GM13976 (cell line): ENCODE measurements around the gene COMMD6.
A peak's percentile ranks its signal among the peaks of the same experiment; 100 is the strongest.

Experiments
- DNase-seq: peaks from one replicate; pipeline ENCODE4 v3.0.0; 2012; ENCODE audit warnings: low spot score
- CTCF ChIP-seq: IDR thresholded peaks from 2 replicates; pipeline ENCODE4 v1.5.1; 2012; ENCODE audit warnings: borderline replicate concordance, mild to moderate bottlenecking; ENCODE audit not compliant: insufficient read depth; ENCODE audit errors: extremely low read depth, missing control alignments, control extremely low read depth
- in situ Hi-C: fragments of 300-500 bp; cut with MboI; formaldehyde crosslinking; loops from one replicate; pipeline ENCODE4 v1.12.0; 2022; ENCODE audit warnings: low sequenced_read_pairs, mixed read lengths, inconsistent platforms; ENCODE audit not compliant: unreplicated experiment

The COMMD6 gene

GRCh38 chr13:75512253-75512652 is 25.4 kb downstream of the COMMD6 start:
- TF ChIP-seq CTCF, result no peak
- peak; percentile 73 for DNase-seq
- in situ Hi-C loops, result no loop called here

GRCh38 chr13:75511051-75511625 is 26.5 kb downstream of the COMMD6 start:
- TF ChIP-seq CTCF, result no peak
- in situ Hi-C loops, result no loop called here
- DNase-seq, result no peak

DNA sequence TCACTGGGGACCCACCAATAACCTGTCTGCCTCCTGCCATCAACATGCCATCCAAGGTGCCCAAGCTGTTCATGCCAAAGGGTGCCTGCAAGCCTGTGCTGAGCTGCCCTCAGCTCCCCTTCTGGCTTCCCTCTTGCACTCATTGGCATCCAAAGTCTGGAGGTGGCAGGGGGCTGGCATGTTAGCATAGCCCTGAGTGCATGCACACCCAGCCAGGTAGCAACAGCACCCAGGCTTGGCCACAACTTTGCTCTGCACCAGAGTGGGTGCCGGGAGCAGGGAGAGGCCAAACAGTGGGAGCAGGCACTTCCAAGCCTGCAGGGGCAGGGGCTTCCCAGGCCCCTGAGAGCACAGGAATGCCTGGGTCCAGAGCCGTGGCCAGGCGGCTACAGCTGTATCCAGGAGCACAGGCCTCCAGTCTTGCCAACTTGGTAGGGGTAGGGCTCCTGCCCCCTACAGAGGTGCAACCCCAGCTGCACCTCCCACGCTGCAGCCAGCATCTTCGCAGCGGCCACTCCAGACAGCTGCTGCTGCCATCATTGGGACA is 29.6 kb downstream of the COMMD6 start:
- no peak for DNase-seq
- TF ChIP-seq CTCF, result no peak
- in situ Hi-C loops, result no loop called here

- in situ Hi-C loops, result no loop called here
- no peak for DNase-seq
- no peak for TF ChIP-seq CTCF
Measured at GRCh38 chr13:75507027-75508001, 30.3 kb downstream of the COMMD6 start.

GRCh38 chr13:75506018-75506417 is 31.6 kb downstream of the COMMD6 start:
- in situ Hi-C loops, result no loop called here
- no peak for TF ChIP-seq CTCF
- DNase-seq, result no peak

GRCh38 chr13:75505327-75505726 is 32.3 kb downstream of the COMMD6 start:
- in situ Hi-C loops, result no loop called here

More at GRCh38 chr13:75505327-75505726, 32.3 kb downstream of the COMMD6 start:
- no peak for DNase-seq
- TF ChIP-seq CTCF, result no peak
